ENCODE results near the gene AP3S2.

The AP3S2 gene

GRCh38 chr15:89845305-89845893 lies 48.4 kb downstream of the AP3S2 start:
- Histone ChIP-seq H2AFZ (no peak overlapping the region), H3K9me3 (ENCODE audit: control insufficient read depth, low read length) (no peaks in the 10 kb centered on the region), H3K27me3 (ENCODE audit: control insufficient read depth, insufficient read depth, low read length) (no peaks in the 10 kb centered on the region), H3K36me3 (ENCODE audit: control insufficient read depth, insufficient read depth, low read length) (no peaks in the 10 kb centered on the region), H3K4me2 (ENCODE audit: low read length) (no peak overlapping the region), H3K27ac (no peak overlapping the region), H3K79me2 (no peaks in the 10 kb centered on the region), H3K4me3 (ENCODE audit: low read depth, low read length) (no peak overlapping the region), H3K4me1 (no peaks in the 10 kb centered on the region), H3K9ac (no peak overlapping the region)
- no peak for TF ChIP-seq CTCF (IDR thresholded peaks at IDR 0.05)

GRCh38 chr15:89841962-89842361 lies 51.8 kb downstream of the AP3S2 start:
- TF ChIP-seq CTCF (IDR thresholded peaks at IDR 0.05), result no peak
- Histone ChIP-seq H3K79me2 (no peaks in the 10 kb centered on the region), H3K9me3 (ENCODE audit: control insufficient read depth, low read length) (no peaks in the 10 kb centered on the region), H3K27me3 (ENCODE audit: control insufficient read depth, insufficient read depth, low read length) (no peaks in the 10 kb centered on the region), H2AFZ (no peak overlapping the region), H3K4me2 (ENCODE audit: low read length) (no peak overlapping the region), H3K9ac (no peak overlapping the region), H3K36me3 (ENCODE audit: control insufficient read depth, insufficient read depth, low read length) (no peaks in the 10 kb centered on the region), H3K27ac (no peak overlapping the region), H3K4me1 (no peaks in the 10 kb centered on the region), H3K4me3 (ENCODE audit: low read depth, low read length) (no peak overlapping the region)

- H3K79me2 ChIP-seq, result no peaks in the 10 kb centered on the region
- TF ChIP-seq CTCF (IDR thresholded peaks at IDR 0.05), result no peak
Observed at GRCh38 chr15:89841306-89841705, 52.5 kb downstream of the AP3S2 start.

GRCh38 chr15:89839167-89839810 lies 54.5 kb downstream of the AP3S2 start:
- no peaks in the 10 kb centered on the region for H3K36me3 ChIP-seq (ENCODE audit: control insufficient read depth, insufficient read depth, low read length)

More at GRCh38 chr15:89841306-89841705, 52.5 kb downstream of the AP3S2 start:
- Histone ChIP-seq H3K4me1 (no peaks in the 10 kb centered on the region), H3K27ac (no peak overlapping the region), H3K36me3 (ENCODE audit: control insufficient read depth, insufficient read depth, low read length) (no peaks in the 10 kb centered on the region), H3K9me3 (ENCODE audit: control insufficient read depth, low read length) (no peaks in the 10 kb centered on the region), H2AFZ (no peak overlapping the region), H3K27me3 (ENCODE audit: control insufficient read depth, insufficient read depth, low read length) (no peaks in the 10 kb centered on the region), H3K4me3 (ENCODE audit: low read depth, low read length) (no peak overlapping the region), H3K9ac (no peak overlapping the region), H3K4me2 (ENCODE audit: low read length) (no peak overlapping the region)

More at GRCh38 chr15:89839167-89839810, 54.5 kb downstream of the AP3S2 start:
- Histone ChIP-seq H3K9ac (no peak overlapping the region), H3K9me3 (ENCODE audit: control insufficient read depth, low read length) (no peaks in the 10 kb centered on the region), H3K27ac (no peak overlapping the region), H3K4me3 (ENCODE audit: low read depth, low read length) (no peak overlapping the region), H3K27me3 (ENCODE audit: control insufficient read depth, insufficient read depth, low read length) (no peaks in the 10 kb centered on the region), H2AFZ (no peak overlapping the region), H3K4me1 (no peaks in the 10 kb centered on the region), H3K79me2 (no peaks in the 10 kb centered on the region), H3K4me2 (ENCODE audit: low read length) (no peak overlapping the region)
- TF ChIP-seq CTCF (IDR thresholded peaks at IDR 0.05), result no peak

Data from parathyroid adenoma (tissue), 2 donors.